ENCODE measurements around the gene FA2H. TPM values are rescaled to one million over a fixed set of nuclear protein-coding genes. Genes with fewer than 3 reads are reported as not detected.
A peak's percentile ranks its signal among the peaks of the same experiment; 100 is the strongest.

The FA2H gene
- total and polyA plus RNA-seq, 2 of the 13 experiments (the other 11 are each of a cell fraction or from before 2014, with no cell fraction given): 0.20 TPM; not detected in 1

DNA sequence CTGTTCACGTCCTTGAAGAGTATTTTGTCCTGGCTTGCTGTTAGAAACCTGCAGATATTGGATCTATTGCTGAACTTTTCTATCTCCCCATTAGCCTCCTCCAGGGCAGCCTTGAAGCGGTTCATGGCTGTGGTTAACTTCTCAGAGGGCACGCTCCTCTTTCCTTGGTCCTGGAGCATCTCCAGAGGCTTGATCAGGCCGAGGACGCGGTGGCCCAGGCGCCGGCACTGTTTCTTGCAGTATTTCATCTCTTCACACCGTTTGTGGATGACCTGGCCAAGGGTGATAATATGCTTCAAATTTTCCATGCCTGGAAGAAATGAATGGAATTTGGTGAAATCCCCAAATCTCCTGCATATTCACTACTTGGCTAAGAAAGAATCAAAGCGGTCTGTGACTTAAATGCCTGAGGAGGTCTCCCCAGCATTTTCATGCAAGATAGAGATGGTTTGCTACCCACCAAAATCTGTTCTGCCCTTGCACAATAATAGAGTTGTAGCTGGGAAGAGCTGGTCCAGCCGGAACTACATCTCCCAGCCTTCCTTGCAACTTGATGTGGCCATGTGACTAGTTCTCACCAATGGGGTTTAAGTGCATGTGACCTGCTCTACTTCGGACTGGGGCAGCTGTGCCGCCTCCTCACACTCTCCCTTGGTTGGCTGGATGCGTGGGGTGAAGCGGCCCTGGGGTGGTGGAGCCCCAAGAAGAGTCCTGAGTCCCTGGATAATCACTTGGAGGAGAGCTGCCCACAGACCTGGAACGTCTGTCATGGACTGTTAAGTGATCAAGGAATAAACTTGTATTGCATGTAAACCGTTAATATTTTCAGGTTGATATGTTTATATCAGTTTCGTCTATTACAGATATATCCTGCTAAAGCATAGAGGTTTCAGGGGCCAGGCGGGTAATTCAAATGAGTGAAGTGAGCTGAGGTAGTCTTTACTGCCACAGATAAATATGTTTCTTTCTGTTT, 78.9 kb downstream of the FA2H start (continued):
- TF ChIP-seq USF2 (IDR thresholded peaks at IDR 0.05; ENCODE audit: low read depth, low read length): peak; percentile 99
- peak; percentile 100; the same call in 1 of the 2 replicates for TF ChIP-seq USF2 (CRISPR knock-in tag; IDR thresholded peaks at IDR 0.05; ENCODE audit: borderline replicate concordance)
- peak; percentile 87; the same call in 1 of the 2 replicates for TF ChIP-seq ZNF335 (CRISPR knock-in tag; IDR thresholded peaks at IDR 0.05)
- TF ChIP-seq FOSL1 (CRISPR knock-in tag; IDR thresholded peaks at IDR 0.05; ENCODE audit: borderline replicate concordance): no peak
- peak; percentile 54; the same call in 1 of the 2 replicates for TF ChIP-seq ZNF782 (CRISPR knock-in tag; IDR thresholded peaks at IDR 0.05; ENCODE audit: borderline replicate concordance)
- TF ChIP-seq NFE2L1 (CRISPR knock-in tag; IDR thresholded peaks at IDR 0.05; ENCODE audit: borderline replicate concordance): no peak
- no peak for TF ChIP-seq RBM39 (IDR thresholded peaks at IDR 0.05; ENCODE audit: low read depth, low read length, poor library complexity, severe bottlenecking)
- TF ChIP-seq, protein P1, sequence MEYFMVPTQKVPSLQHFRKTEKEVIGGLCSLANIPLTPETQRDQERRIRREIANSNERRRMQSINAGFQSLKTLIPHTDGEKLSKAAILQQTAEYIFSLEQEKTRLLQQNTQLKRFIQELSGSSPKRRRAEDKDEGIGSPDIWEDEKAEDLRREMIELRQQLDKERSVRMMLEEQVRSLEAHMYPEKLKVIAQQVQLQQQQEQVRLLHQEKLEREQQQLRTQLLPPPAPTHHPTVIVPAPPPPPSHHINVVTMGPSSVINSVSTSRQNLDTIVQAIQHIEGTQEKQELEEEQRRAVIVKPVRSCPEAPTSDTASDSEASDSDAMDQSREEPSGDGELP (IDR thresholded peaks at IDR 0.05; ENCODE audit: borderline replicate concordance, low read depth): peak; percentile 83; the same call in 1 of the 2 replicates
- TF ChIP-seq ETV6 (CRISPR knock-in tag; conservative IDR thresholded peaks at IDR 0.05): no peak
- no peak for TF ChIP-seq CENPX (CRISPR knock-in tag; IDR thresholded peaks at IDR 0.05)
- TF ChIP-seq GABPA (IDR thresholded peaks at IDR 0.05; ENCODE audit: low read depth, low read length): no peak
- peak; percentile 78 for TF ChIP-seq GABPA (CRISPR knock-in tag; IDR thresholded peaks at IDR 0.05; ENCODE audit: low read depth)
- TF ChIP-seq, protein P2, sequence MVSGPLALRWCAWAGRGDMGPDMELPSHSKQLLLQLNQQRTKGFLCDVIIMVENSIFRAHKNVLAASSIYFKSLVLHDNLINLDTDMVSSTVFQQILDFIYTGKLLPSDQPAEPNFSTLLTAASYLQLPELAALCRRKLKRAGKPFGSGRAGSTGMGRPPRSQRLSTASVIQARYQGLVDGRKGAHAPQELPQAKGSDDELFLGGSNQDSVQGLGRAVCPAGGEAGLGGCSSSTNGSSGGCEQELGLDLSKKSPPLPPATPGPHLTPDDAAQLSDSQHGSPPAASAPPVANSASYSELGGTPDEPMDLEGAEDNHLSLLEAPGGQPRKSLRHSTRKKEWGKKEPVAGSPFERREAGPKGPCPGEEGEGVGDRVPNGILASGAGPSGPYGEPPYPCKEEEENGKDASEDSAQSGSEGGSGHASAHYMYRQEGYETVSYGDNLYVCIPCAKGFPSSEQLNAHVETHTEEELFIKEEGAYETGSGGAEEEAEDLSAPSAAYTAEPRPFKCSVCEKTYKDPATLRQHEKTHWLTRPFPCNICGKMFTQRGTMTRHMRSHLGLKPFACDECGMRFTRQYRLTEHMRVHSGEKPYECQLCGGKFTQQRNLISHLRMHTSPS (CRISPR knock-in tag; IDR thresholded peaks at IDR 0.05; ENCODE audit: low read depth): no peak; the same call in 1 of the 2 replicates
- peak; percentile 74; the same call in 1 of the 2 replicates for TF ChIP-seq SMAD3 (CRISPR knock-in tag; IDR thresholded peaks at IDR 0.05)
- peak; percentile 89 for TF ChIP-seq MAX (IDR thresholded peaks at IDR 0.05)
- TF ChIP-seq ATF7-NPFF (CRISPR knock-in tag; IDR thresholded peaks at IDR 0.05; ENCODE audit: low read depth): peak; percentile 47; the same call in 1 of the 2 replicates
- TF ChIP-seq ZNF138 (CRISPR knock-in tag; IDR thresholded peaks at IDR 0.05; ENCODE audit: low read depth): no peak
- TF ChIP-seq HMG20A (CRISPR knock-in tag; IDR thresholded peaks at IDR 0.05; ENCODE audit: borderline replicate concordance): no peak
- TF ChIP-seq ZNF207 (IDR thresholded peaks at IDR 0.05; ENCODE audit: borderline replicate concordance): no peak
- TF ChIP-seq, protein P3, sequence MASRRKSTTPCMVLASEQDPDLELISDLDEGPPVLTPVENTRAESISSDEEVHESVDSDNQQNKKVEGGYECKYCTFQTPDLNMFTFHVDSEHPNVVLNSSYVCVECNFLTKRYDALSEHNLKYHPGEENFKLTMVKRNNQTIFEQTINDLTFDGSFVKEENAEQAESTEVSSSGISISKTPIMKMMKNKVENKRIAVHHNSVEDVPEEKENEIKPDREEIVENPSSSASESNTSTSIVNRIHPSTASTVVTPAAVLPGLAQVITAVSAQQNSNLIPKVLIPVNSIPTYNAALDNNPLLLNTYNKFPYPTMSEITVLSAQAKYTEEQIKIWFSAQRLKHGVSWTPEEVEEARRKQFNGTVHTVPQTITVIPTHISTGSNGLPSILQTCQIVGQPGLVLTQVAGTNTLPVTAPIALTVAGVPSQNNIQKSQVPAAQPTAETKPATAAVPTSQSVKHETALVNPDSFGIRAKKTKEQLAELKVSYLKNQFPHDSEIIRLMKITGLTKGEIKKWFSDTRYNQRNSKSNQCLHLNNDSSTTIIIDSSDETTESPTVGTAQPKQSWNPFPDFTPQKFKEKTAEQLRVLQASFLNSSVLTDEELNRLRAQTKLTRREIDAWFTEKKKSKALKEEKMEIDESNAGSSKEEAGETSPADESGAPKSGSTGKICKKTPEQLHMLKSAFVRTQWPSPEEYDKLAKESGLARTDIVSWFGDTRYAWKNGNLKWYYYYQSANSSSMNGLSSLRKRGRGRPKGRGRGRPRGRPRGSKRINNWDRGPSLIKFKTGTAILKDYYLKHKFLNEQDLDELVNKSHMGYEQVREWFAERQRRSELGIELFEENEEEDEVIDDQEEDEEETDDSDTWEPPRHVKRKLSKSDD (CRISPR knock-in tag; IDR thresholded peaks at IDR 0.05; ENCODE audit: low read depth): no peak
- no peak for TF ChIP-seq REXO4 (CRISPR knock-in tag; IDR thresholded peaks at IDR 0.05; ENCODE audit: borderline replicate concordance)
